Stimulated activated CD8-positive, alpha-beta memory T cell treated with anti-CD3 and anti-CD28 coated beads, Interleukin-4, amount 100 ng/mL, for 48 hours (primary cell): ENCODE data around the gene TRNAU1AP.
"Not testable (repeated sequence)": the region's sequence is repeated elsewhere in the genome, so short reads cannot be mapped to it uniquely, and the experiment has no call there.

Experiments
- DNase-seq: peaks from one replicate; pipeline ENCODE4 v3.0.0-alpha.2; 2020

The TRNAU1AP gene

DNA sequence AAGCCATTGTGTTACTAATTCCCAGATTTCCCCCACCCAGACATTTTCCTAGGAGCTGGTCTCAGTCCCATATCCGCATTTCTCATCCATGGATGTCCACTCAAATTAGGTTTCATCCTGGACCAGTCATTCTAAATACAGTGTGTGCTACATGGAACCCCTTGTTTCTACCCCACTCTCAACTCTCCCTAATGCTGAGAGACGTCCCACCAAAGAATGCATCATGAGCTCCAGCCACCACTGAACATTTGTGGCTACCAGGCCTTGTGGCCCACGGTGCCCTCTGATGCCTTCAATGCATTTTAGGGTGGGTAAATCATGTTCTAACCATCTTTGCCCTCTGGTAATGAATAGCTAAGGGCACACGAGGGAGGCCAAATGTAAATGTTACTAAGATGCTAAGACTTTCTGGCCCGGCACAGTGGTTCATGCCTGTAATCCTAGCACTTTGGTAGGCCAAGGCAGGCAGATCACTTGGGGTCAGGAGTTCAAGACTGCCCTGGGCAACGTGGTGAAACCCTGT, 25.9 kb downstream of the TRNAU1AP start:
- DNase-seq, result peak; percentile 33

GRCh38 chr1:28579401-28579800, 26.5 kb downstream of the TRNAU1AP start:
- DNase-seq, result no peak

- peak; percentile 65 for DNase-seq
Observed at GRCh38 chr1:28580722-28581530, 28.0 kb downstream of the TRNAU1AP start.

- DNase-seq, result peak; percentile 95
Observed at GRCh38 chr1:28581531-28582247, 28.8 kb downstream of the TRNAU1AP start.

DNA sequence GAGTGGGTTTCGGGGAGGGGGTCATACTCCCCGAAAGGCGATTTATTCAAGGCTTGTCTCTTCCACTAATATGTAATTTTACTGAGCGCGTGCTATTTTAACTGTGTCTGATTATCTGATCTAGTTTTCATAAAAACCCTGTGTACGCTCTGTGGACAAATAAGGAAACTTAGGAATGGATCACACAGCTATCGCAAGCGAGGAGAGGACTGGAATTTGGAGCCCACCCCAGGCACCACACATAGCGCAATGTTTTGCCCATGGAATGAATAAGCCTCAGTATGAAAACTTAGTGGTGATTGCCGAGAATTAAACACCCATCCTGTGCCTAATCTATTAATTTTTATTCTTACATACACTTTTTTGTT, 29.3 kb downstream of the TRNAU1AP start:
- no peak for DNase-seq

DNA sequence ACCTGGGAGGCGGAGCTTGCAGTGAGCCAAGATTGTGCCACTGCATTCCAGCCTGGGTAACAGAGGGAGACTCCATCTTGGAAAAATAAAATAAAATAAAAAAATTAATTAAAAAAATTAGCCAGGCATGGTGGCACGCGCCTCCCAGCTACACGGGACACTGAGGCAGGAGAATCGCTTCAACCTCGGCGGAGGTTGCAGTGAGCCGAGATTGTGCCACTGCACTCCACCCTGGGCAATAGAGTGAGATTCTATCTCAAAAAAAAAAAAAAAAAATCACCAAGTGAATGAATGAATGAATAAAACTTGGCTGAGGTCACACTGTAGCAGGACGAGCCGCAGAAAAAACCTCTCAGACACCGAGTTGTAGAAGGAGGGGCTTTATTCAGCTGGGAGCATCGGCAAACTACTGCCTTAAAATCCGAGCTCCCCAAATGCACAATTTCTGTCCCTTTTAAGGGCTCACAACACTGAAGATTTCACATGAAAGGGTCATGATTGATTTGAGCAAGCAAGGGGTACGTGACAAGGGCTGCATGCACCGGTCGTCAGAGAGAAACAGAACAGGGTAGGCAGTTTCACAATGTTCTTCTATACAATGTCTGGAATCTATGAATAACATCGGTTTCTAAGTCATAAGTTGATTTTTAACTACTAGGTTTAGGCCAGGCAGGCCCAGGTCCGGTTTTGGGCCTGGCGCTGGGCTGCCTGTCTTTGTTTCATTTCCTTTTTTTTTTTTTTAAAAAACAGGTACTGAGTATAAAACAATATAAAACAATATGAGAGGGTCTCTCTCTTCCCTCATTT, 33.9 kb downstream of the TRNAU1AP start:
- not testable (repeated sequence) for DNase-seq

DNA sequence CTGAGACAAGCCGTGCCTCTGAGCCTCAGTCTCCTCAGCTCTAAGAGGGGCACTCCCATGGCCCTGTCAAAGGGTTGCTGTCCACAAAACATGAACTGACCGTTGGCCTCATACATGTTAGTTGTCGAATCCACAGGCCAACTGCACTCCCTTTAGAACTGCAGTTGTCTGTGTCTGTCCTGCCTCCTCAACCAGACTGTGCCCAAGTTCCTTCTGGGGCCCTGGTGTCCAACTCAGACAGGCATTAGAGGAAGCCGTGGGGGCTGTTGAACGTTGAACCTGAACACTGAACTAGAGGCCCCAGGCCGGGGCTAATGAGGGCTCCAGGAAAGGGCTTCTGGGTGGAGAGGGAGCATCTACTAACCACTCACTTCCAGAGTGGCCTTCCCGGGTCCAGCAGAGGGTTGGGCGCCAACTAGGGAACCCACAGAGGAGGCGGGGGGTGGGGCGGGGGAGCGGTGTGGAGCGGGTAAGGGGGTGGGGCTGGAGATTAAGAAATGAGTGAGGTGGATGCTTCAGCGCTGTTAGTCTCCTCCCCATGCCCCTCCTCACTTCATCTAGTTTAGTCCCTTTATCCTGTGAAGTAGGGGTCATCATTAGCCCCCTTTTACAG, 38.9 kb downstream of the TRNAU1AP start, which contains the start of gene RAB42:
RAB42 (plus strand) TSS at position 558 of the 613 bp plus-strand sequence. CDS start 247 bp downstream, outside the sequence.
- DNase-seq, result peak; percentile 34

- no peak for DNase-seq
Observed at GRCh38 chr1:28592321-28593071, 39.6 kb downstream of the TRNAU1AP start.

- DNase-seq, result not testable (repeated sequence)
Observed at GRCh38 chr1:28593988-28594356, 41.1 kb downstream of the TRNAU1AP start.

DNA sequence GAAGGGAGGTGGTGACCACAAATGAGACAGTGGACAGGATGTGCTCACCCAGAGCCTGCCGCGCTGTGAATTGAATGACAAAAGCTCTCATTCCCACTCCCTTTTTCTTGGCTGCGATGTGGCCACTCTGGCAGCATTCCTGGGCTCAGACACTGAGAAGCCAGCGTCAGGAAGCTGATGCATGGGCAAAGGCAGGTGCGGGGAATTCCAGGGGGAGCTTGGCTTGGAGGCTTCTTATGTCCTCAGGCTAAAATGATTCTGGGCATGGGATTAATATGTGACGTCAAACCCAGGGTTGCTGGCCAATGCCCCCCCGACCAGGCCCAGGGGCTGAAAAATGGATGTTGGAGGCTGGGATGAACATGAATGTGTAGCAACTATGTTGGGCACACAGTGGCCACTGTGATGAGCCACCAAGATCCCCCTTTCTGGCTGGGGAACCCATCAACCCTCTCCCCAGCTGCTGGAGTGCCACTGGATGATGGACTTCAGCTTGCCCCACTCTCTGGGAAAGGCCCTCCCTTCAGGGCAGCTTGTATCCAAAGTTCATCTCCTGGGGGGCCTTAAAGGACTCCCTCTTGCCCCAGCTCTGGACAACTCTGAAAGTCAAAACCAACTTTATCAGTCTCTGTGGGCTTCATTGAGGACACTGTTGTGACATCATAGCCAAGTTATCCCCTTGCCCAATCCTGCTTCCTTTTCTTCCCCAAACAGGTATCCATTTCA, 42.0 kb downstream of the TRNAU1AP start:
- DNase-seq, result not testable (repeated sequence)

GRCh38 chr1:28595412-28596191, 42.7 kb downstream of the TRNAU1AP start:
- no peak for DNase-seq

DNA sequence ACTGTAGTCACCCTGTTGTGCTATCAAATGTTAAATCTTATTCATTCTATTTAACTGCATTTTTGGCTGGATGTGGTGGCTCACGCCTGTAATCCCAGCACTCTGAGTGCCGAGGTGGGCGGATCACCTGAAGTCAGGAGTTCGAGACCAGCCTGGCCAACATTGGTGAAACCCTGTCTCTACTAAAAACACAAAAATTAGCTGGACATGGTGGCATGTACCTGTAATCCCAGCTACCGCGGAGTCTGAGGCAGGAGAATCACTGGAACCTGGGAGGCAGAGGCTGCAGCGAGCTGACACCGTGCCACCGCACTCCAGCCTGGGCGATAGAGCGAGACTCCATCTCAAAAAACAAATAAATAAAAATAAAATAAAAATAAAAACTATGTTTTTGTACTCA, 43.4 kb downstream of the TRNAU1AP start:
- DNase-seq, result not testable (repeated sequence)

DNA sequence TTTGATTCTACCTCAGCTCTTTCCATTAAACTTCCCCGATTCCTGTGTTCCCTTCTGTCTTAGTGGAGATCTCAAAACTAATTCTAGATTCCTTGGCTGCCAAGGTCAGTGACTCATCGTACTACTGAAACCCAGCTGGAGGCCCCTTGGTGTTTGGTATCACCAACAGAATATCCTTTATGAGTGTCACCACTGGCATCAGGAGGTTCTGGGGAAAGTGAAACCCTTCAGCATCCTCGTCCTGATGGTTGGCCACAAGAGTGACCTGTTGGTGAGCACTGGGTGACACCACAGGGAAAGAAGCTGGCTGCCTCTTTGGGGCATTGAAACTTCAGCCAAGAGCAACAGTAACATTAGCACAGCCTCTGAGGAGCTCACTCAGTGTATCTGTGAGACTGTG, 48.8 kb downstream of the TRNAU1AP start:
- DNase-seq, result peak; percentile 33

DNA sequence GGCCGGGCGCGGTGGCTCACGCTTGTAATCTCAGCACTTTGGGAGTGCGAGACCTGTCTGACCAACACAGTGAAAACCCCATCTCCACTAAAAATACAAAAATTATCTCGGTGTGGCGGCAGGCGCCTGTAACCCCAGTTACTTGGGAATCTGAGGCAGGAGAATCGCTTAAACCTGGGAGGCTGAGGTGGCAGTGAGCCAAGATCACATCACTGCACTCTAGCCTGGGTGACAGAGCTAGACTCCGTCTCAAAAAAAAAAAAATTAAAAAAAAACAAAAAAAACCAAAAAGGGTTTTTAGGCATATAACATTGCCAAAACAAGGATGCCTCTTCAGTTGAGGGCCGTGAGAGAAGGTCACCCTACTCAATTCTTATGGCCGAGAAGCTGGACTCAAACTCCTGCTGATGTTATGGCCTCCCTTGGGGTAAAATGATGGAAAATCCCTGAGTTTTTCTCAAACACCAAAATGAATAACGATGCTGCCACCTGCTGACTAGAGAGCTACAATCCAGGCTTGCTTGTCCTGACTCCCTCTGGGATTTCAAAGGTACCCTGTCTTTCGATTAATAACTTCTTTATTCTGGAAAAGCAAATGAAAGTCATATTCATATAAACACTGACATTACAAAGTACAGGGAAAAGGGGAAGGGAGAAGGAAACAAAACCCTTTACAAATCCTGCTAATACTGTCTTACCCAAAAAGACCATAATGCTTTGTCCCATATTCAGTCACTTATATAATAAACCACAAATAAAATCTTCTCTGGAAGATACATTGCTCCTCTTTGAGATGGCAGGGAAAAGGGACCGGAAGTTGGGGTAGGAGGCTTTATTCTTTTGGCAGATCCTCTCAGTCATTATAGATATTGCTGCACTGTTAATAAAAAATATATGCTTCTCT, 49.9 kb downstream of the TRNAU1AP start:
- peak; percentile 42 for DNase-seq

DNA sequence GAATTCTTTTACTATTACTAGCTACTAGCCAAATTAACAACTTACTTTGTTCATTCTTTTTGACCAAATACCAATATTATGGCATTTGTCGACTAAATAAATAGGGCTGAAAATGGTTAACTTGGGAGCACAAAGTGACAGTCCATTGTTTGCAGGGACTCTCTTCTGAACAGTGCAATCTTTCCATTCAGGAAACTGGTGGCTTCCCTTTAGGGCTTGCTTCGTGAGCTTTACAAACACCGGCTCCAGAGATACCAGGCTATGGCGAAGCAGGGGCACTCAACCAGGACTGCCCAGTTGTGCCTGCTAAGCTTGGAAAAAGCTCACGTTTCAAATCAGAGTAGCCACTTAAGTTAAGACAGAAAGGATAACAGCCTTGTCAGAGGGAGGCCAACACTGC, 51.5 kb downstream of the TRNAU1AP start:
- no peak for DNase-seq

- DNase-seq, result no peak
Observed at GRCh38 chr1:28604962-28605361, 52.1 kb downstream of the TRNAU1AP start.

DNA sequence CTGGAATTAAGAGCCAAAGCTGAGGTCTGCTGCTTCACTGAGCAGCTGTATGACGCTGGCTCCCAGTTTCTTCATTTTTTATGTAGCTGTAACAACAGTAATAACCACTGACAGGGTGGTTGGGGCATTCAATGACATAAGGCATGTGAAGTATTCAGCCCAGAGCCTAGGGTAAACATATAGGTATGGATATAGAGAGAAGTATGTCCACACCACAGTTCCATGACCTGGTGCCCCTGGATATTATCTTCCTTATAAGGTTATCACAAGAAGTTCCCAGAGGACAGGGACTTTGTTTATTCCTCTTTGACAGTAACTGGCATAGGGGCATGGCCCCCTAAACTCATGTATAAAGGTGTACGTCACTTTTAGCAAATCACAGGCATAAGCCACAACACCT, 53.9 kb downstream of the TRNAU1AP start:
- DNase-seq, result no peak

- DNase-seq, result no peak
Observed at GRCh38 chr1:28613175-28613574, 60.3 kb downstream of the TRNAU1AP start.
